HG03354 (cell line): ENCODE results near the gene TSC1.
"Not testable (repeated sequence)": the region's sequence is repeated elsewhere in the genome, so short reads cannot be mapped to it uniquely, and the experiment has no call there.

Experiments
- ATAC-seq: cut with Tn5 transposase; IDR thresholded peaks from one replicate; pipeline ENCODE4 v1.9.1; 2021; ENCODE audit warnings: mild to moderate bottlenecking; ENCODE audit not compliant: unreplicated experiment, poor library complexity, severe bottlenecking

TSC1 gene

GRCh38 chr9:132978451-132979131, 34.2 kb upstream of the TSC1 start, which contains the start of gene GFI1B:
Gene GFI1B (plus strand): TSS chr9:132978694. CDS start chr9:132986679, 7,985 bp downstream.
- no peak for ATAC-seq

GRCh38 chr9:132978112-132978450, 33.7 kb upstream of the TSC1 start:
- ATAC-seq, result no peak

- no peak for ATAC-seq
These were observed 32.2 kb upstream of the TSC1 start for GRCh38 chr9:132976571-132976970.

- no peak for ATAC-seq
These were observed 31.5 kb upstream of the TSC1 start for GRCh38 chr9:132975961-132976360.

- ATAC-seq, result no peak
These were observed 29.3 kb upstream of the TSC1 start for GRCh38 chr9:132973713-132974112.

- no peak for ATAC-seq
These were observed 28.8 kb upstream of the TSC1 start for GRCh38 chr9:132973166-132973565.

- no peak for ATAC-seq
These were observed 26.1 kb upstream of the TSC1 start for GRCh38 chr9:132970324-132971062.

- ATAC-seq, result no peak
These were observed 25.4 kb upstream of the TSC1 start for GRCh38 chr9:132969783-132970182.

- not testable (repeated sequence) for ATAC-seq
These were observed 23.5 kb upstream of the TSC1 start for GRCh38 chr9:132967908-132968307.

GRCh38 chr9:132965478-132965877, 21.1 kb upstream of the TSC1 start:
- ATAC-seq, result no peak

GRCh38 chr9:132961002-132961401, 16.6 kb upstream of the TSC1 start:
- ATAC-seq, result no peak

- ATAC-seq, result no peak
These were observed 13.4 kb upstream of the TSC1 start for GRCh38 chr9:132957805-132958204.

GRCh38 chr9:132955768-132956167, 11.4 kb upstream of the TSC1 start:
- ATAC-seq, result no peak

GRCh38 chr9:132955123-132955522, 10.7 kb upstream of the TSC1 start:
- no peak for ATAC-seq

GRCh38 chr9:132949709-132950108, 5.3 kb upstream of the TSC1 start:
- no peak for ATAC-seq

GRCh38 chr9:132948482-132949050, 4.2 kb upstream of the TSC1 start:
- ATAC-seq, result no peak

- ATAC-seq, result no peak
These were observed 3.3 kb upstream of the TSC1 start for GRCh38 chr9:132947756-132948155.

GRCh38 chr9:132946631-132947295, 2.3 kb upstream of the TSC1 start:
- ATAC-seq, result no peak

GRCh38 chr9:132946211-132946610, 1.8 kb upstream of the TSC1 start:
- ATAC-seq, result no peak
